Hematopoietic multipotent progenitor cell treated with erythropoietin and hydrocortisone succinate and interleukin-3 and kit ligand, for 17 days (in vitro differentiated cells): ENCODE results near the gene HPSE.
"Not testable (repeated sequence)": the region's sequence is repeated elsewhere in the genome, so short reads cannot be mapped to it uniquely, and the experiment has no call there.

ENCODE experiments used
- DNase-seq: peaks from one replicate; pipeline ENCODE4 v3.0.0-alpha.2; 2015; ENCODE audit warnings: low spot score

The HPSE gene

DNA sequence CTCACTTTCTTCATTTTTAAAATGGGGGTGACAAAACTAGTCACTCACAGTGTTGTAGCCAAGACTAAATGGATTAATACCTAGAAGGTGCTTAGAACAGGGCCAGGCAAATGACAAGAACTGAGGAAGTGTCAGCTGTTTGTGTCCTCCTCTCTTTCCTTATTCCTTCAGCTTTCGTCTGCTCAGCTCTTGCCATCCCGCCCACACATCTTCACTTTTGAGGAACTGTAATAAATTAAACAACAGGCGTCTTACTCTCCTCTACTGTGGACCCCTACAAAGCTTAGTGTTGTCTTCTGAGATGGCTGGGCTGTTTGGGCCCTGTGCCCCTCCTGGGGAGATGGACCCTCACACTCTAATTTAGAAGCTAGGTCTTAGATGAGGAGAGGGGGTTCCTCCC, 2.7 kb downstream of the HPSE start:
- no peak for DNase-seq

DNA sequence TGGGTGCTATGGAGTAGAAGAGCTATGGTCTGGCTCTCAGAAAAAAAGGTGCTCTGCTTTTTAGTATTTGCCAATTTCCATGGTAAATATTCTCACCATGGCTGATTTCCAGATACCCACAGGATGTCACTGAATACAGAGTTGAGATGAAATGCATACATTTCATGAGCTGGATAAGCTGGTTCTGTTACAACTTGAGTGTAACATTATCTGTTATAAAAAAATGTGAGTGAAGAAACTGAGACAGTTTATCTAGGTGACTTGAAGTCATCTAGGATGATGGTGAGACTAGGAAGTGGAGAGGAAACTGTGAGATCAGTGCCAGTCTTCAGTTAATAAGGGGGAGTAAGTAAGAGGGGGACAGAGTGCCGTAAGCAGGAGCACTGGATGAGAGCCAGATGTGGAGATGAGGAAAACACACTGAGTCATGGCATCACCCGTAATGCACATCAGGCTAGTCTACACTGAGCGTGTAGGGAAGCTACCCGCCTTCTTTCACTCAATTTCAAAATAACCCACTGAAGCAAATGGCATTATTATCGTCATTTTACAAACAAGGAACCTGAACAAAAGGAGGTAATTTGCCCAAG, 5.0 kb downstream of the HPSE start:
- no peak for DNase-seq

DNA sequence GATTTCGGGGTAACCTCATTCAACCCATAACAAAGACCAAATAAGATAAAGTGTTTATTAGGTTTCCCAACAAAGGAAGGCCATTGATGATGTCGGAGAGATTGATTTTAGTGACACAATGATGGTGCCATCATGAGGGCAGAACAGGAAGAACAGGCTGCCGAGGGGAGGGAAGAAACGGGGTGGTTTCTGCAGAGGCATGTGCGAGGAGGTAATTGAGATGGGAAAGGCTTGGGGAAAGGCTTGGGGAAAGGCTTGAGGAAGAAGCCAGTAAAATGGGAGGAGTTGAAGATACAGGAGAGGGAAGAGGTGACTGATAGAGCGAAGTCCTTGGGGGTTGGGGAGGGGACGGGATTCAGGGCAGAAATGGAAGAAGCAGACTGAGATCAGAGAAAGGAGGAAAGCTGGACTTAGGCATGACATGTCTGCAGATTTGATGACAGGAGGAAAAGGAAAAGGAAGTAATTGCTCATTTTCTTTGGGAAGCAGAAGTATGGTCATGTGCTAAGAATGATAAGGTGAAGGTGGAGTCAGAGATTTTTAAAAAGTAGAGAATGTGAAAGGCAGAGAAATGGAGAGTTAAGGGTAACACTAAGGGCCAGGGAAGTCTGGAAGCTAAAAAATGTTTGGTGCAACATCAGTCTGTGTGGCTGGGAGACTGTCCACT, 6.0 kb downstream of the HPSE start:
- no peak for DNase-seq

DNA sequence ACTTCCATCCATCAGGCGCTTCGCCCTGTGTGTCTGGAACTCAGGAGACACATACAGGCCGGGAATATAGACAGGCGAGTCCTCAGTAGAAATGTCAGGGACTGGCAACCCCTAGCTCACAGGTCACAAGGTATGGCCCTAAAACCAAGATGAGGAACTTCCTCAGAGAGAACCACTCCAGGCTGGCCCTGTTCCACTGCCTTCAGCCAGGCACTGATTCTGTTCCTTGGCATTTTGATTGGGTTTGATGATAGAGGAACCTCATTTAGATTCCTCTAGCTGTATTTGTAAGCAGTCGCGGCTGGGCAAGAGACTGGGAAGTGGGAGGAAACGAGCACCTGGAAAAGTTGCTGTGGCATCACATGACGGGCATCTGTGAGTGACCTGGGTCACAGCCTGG, 8.1 kb downstream of the HPSE start:
- DNase-seq = no peak

DNA sequence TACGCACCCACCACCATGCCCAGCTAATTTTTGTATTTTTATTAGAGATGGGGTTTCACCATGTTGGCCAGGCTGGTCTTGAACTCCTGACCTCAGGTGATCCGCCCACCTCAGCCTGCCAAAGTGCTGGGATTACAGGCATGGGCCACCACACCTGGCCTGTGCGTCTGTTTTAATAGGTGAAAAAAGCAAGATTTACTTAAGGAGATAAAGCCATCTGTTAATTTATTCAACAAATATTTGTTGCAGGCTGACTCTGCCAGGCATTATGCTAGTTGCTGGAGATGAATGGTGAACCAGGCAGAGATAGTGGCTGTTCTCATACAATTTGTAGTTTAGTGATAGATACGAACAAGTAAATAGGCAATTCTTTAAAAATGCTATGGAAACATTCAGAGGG, 9.3 kb downstream of the HPSE start:
- not testable (repeated sequence) for DNase-seq

DNA sequence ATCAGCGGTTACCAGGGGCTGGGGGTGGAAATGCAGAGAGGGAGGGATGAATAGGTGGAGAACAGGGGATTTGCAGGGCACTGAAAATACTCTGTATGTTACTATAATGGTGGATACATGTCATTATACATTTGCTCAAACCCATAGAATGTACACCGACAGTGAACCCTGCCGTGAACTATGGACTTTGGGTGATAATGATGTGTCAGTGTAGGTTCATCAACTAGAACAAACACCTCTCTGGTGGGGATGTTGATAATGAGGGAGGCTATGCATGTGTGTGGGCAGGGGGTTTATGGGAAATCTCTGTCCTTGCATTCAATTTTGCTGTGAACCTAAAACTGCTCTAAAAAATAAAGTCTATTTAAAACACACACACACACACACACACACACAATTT, 11.5 kb downstream of the HPSE start:
- no peak for DNase-seq

DNA sequence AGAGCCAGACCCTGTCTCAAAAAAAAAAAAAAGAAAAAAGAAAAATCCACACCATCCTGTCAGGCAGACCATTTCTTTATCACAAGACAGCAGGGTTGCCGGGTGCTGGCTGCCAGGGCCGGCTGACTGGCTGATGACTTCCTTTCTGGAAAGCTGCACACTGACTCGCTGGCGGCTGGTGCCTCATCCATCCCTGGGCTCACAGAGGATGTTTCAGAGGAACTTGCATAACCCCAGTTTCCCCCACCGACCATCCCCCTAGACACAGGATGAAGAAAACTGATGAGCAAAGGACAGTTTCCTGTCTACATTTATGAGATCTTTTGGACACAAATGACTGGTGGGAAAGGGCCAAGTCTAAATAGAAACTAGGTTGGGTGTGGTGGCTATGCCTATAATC, 14.1 kb downstream of the HPSE start:
- DNase-seq = no peak

DNA sequence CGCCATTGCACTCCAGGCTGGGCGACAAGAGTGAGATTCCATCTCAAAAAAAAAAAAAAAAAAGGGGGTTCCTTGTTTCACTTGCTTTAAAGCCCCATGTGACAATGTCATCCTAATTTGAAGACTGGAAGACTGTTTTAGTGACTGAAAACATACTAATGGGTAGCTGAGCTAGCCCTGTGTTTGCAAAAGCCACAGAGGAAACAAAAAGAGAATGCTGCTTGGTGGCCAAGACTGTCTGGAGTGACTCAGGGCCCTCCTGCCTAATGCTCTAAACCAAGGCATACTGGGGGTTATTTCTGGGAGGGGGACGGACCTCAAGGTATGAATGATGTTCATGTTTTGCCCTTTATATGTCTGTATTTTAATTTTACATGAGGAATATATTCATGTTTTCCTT, 16.0 kb downstream of the HPSE start:
- DNase-seq = no peak

DNA sequence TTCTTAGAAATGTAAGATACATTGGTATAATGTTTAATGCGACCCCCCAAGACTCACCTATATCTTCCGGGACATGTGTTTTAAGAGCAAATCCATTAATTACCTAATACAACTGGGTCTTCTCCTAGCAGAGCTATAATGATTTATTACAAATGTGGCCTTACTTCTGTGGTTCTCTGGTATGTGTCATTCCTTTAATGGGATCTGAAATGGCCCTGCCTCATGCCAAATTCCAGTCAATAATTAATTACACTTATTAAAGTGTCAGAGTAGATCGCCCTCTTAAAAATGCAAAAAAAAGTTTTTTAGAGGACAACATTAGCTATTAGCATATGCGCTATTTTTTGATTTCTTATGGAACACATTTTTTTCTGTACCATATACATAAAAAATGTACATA, 17.0 kb downstream of the HPSE start:
- no peak for DNase-seq

DNA sequence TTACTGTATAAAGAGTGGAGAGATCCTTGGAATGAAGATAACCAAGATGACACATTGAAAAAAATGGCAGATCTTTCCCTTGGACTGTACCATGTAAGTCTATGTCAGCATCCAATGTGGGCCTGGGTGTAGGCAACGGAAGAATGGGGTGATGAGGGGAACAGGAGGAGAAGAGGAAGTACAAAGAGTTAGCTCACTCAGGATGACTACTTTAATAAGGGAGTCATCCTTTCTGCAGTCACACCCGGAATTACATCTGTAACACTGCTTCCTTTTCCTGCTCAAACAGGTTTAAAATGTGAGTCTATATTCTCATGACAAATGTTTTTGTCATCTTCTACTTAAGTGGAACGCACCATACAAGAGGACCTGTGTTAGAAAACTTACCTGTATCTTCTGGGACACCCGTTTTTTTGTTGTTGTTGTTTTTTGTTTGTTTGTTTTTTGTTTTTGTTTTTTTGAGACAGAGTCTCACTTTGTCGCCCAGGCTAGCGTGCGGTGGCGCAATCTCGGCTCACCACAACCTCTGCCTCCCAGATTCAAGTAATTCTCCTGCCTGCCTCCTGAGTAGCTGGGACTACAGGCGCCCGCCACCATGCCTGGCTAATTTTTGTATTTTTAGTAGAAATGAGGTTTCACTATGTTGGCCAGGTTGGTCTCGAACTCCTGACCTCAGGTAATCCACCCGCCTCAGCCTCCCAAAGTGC, 18.0 kb downstream of the HPSE start:
- DNase-seq = no peak

DNA sequence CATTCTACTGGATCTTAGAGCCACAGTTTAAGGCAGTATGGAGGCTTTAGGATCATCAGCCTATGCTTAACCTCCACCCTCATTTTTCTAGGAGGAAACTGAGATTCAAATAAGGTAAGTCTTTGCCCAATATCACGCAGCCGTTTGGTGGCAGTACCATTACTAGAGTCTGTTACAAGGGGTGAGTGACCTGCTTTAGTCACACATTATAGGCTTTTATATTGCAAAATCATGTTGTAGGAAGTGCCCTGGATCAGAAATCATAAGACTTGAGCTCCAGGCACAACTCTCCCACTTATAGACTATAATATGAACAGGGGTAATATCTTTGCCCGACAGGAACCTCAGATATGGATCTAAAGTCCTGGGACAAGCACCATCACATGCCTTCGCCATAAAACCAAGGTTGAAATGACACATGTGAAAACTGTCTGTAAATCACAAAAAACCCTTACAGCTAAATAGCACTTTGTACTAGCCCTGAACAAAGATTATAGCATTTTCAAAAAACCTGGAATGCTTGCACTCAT, 19.2 kb downstream of the HPSE start:
- DNase-seq = no peak

DNA sequence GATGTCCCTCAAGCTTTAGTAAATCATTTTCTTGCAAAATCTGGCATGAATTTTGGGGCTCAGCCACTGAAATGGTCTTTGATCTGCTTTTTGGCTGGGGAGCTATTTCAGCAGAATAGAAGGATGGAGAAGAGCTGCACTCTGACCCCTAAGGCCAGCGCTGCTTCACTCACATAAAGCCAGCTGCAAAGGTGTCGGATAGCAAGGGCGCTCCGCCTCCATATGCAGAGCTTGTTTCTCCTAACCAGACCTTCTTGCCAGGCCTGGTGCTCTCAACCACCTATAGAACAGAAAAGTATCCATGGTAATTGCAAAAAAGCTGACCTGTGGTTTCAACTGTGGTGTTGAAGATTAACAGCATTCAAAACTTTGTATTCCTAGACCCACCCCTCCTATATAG, 26.0 kb downstream of the HPSE start:
- no peak for DNase-seq

DNA sequence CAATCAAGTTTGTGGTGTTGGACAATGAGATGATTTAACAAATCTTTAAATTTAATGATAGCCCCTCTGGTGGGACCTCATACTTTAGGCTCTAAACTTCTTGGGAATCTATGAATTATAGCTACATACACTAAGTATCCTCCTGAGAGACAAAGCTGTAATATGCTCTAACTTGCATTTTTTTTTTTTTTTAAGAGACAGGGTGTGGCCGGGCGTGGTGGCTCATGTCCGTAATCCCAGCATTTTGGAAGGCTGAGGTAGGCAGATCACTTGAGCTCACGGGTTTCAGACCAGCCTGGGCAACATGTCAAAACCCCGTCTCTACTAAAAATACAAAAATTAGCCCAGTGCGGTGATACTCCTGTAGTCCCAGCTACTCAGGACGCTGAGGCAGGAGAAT, 26.7 kb downstream of the HPSE start:
- DNase-seq = no peak

DNA sequence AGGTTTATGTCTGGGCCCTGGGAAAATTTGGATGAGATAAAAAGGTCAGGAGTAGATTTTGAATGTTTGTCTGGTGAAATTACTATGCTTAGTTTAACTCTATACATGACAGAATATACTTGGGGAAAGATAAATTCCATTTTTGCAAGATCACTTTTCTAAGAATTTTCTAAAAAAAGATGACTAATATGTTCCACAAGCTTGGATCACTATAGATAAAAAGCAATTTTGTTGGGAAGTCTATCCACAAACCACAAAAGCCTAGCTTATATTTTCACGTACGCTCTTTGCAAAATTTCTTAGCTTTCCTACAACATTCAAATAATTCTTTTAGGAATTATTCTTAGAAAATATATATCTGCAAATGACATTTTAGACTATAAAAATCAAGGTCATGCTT, 29.5 kb downstream of the HPSE start:
- no peak for DNase-seq

DNA sequence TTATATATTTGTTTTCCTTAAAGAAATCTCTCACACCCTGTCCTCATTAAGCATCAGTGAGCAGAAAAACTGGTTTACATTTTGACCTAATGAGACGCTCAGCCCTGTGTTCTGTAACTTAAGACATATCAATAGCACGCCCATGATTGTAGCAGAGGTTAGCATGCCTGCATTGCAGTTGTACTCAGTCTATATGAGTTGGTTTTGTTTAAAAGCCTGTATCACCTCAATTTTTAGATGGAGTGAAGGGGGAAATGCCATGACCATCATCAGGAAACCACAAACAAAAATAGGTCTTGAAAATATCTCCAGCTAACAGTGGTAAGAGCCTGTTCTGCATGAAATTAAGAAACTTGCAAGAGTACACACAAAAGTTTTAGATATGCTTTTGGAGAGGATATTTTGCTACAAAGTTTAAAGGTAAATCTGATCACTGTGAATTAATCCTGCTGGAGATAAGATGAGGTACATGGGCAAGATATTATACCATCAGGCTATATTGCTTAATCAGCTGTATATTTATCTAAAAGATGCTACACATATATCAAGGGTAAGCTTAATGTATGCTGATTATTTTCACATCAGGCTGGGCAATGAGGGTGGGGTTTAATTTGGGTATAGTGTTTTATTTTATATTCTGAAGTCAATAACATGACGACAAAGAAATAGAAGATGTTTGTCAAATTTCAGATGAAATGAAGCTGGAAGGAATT, 36.9 kb downstream of the HPSE start:
- DNase-seq = no peak

DNA sequence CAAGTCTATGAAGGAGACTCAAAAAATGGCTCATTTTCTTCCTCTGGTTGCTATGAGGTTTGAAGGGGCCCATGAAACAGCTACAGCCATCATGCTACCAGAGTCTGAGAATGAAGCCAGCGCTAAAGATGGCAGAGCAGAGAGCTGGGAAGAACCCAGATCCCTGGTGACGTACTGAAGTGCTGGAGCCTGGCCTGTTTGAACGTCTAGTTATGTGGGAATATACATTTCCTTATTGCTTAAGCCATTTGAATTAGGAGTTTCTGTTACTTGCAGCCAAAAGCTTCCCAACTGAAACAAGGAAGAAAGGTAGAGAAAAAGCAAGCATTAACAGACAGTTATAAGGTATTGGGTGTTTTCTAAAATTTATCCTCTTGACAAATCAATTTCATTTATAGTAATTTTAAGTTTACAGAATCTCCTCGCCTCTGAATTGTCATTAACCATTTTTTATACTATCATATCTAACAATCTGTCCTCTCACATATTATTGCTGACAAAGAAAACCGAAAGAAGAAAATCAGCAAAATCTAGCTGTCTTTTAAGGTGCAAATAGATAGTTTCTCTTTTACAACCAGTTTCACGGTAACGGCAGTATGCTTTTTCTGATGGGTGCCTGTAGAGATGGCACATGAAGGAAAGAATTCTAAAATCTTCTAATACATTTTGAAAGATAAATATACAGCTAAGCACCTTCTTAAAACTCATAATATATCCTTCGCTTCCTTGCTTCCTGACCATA, 41.2 kb downstream of the HPSE start:
- no peak for DNase-seq

DNA sequence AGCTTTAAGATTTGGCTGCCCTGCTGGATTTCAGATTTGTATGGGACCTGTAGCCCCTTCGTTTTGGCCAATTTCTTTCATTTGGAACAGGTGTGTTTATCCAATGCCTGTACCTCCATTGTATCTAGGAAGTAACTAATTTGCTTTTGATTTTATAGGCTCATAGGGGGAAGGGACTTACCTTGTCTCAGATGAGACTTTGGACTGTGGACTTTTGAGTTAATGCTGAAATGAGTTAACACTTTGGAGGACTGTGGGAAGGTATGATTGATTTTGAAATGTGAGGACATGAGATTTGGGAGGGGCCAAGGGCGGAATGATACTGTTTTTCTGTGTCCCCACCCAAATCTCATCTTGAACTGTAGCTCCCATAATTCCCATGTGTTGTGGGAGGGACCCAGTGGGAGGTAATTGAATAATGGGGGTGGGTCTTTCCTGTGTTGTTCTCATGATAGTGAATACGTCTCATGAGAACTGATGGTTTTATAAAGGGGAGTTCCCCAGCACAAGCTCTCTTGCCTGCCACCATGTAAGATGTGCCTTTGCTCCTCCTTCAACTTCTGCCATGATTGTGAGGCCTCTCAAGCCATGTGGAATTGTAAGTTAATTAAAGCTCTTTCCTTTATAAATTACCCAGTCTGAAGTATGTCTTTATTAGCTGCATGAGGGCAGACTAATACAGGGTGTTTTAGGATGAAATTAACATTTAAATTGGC, 44.4 kb downstream of the HPSE start:
- not testable (repeated sequence) for DNase-seq

DNA sequence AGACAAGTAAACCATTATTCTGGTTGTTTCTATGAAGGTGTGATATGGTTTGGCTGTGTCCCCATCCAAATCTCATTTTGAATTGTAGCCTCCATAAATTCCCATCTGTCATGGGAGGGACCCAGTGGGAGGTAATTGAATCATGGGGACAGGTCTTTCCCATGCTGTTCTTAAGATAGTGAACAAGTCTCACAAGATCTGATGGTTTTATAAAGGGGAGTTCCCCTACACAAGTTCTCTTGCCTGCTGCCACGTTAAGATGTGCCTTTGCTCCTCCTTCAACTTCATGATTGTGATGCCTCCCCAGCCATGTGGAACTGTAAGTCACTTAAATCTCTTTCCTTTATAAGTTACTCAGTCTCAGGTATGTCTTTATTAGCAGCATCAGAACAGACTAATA, 46.3 kb downstream of the HPSE start:
- DNase-seq = not testable (repeated sequence)

DNA sequence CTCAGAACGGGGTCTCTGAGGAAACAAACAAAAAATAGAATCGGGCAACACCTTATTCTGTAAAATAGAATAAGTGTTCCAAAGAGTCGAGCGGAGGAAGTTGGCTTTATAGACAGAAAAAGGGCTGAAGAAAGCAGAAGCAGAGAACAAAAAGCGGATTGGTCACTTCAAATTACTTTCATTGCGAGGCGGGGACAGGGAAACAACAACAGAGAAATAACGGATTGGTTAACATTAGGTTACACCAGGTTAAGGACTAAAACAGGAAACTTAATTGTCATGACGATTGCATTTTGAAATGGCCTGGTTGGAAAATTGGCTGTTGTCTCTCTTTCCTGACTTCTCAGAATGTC, 49.6 kb downstream of the HPSE start:
- no peak for DNase-seq

DNA sequence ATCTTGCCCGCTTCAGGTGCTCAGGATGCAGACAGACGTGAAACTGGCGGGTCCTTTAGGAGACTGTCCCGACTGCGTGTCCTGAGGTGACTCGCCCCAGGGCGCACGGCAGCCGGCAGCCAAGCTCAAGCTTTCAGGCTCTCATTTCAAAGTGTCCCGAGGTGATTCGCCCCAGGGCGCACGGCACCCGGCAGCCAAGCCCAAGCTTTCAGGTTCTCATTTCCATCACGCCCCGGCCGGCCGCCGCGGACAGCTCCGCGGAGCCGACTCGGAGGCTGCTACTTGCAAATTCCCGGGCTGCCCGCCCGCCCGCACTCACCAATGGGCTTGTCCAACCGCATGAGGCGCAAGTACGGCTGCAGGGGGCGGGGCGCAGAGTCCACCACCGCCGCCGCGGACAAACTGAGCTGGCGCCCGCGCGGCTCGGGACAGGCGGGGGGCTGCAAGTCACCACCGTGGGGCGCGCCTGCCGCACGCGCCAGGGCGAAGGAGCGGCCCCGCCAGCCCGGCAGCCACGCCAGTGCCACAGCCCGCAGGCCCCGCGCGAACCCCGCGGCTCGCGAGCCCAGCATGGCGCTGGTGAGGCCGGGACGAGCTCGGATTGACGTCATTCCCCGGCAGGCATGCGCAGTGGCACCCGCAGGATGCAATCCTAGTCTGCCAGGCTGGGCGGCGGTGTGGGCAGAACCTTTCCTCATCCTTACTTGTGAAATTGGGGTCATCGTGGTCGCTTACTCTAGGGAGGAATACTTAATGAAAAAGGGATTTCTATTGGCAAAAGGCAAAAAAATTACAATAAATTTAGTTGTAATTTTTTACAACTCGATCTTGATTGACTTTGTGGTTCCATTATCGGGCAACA, 50.2 kb downstream of the HPSE start, which contains the start of gene COQ2:
Gene COQ2 (minus strand): TSS at position 606 of the 862 bp plus-strand sequence. CDS start 34 bp downstream, at position 572.
- peak; percentile 95 for DNase-seq
